ENCODE data around the gene PARD3B.

PARD3B gene

DNA sequence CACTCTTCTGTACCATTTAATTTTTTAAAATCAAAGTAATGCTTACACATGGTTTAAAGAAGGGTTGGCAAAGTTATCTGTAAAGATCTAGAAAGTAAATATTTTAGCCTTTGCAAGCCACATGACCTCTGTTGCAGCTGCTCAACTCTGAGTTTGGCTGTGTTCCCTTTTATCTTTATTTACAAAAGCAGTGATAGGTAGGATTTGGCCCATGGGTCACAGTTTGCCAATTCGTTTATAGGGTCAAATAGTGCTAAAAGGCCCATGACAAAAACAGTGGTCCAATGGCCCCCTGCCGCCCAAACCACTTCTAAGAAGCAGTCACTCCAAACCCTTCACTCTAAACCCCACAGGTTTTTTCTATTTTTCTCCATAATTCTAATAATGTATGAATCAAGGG, 124.8 kb downstream of the PARD3B start:
- ATAC-seq (ENCODE audit: low read depth) (no peak), DNase-seq (ENCODE audit: low spot score) (no peak)
- no peaks in the 10 kb centered on the region for H3K9me3 ChIP-seq (ENCODE audit: severe bottlenecking)
- TF ChIP-seq, protein P1, sequence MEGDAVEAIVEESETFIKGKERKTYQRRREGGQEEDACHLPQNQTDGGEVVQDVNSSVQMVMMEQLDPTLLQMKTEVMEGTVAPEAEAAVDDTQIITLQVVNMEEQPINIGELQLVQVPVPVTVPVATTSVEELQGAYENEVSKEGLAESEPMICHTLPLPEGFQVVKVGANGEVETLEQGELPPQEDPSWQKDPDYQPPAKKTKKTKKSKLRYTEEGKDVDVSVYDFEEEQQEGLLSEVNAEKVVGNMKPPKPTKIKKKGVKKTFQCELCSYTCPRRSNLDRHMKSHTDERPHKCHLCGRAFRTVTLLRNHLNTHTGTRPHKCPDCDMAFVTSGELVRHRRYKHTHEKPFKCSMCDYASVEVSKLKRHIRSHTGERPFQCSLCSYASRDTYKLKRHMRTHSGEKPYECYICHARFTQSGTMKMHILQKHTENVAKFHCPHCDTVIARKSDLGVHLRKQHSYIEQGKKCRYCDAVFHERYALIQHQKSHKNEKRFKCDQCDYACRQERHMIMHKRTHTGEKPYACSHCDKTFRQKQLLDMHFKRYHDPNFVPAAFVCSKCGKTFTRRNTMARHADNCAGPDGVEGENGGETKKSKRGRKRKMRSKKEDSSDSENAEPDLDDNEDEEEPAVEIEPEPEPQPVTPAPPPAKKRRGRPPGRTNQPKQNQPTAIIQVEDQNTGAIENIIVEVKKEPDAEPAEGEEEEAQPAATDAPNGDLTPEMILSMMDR (IDR thresholded peaks at IDR 0.05; ENCODE audit: poor library complexity, severe bottlenecking), result no peak
- H3K36me3 ChIP-seq (ENCODE audit: low read depth), result no peaks in the 10 kb centered on the region
- peak overlapping the region; percentile 41 for H3K27ac ChIP-seq (ENCODE audit: poor library complexity, severe bottlenecking)
- H3K27me3 ChIP-seq (ENCODE audit: insufficient read depth, poor library complexity, severe bottlenecking), result no peaks in the 10 kb centered on the region
- no peak overlapping the region for H3K4me3 ChIP-seq (ENCODE audit: severe bottlenecking)
- peaks cover 24% of the 10 kb centered on the region for H3K4me1 ChIP-seq (ENCODE audit: insufficient read depth, poor library complexity, severe bottlenecking)

DNA sequence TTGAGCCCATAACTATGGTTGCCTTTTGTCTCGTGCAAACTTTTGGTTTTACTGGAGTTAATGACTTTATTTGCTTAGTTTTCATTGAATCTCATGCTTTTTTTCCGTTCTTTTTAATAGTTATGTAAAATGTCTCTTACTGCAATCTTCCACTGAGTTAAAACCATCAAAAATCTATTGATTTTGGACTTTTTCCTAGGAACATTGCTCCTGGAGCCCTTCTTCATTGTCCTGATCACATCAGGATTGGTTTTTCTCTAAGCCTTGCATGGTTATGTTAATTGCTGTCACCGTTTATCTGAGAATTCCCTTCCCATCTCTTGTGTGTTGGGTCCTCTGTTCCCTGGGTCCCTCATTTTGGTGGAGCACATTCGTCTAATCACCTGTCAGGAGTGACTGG, 125.5 kb downstream of the PARD3B start:
- Histone ChIP-seq H3K36me3 (ENCODE audit: low read depth) (no peaks in the 10 kb centered on the region), H3K27me3 (ENCODE audit: insufficient read depth, poor library complexity, severe bottlenecking) (no peaks in the 10 kb centered on the region), H3K27ac (ENCODE audit: poor library complexity, severe bottlenecking) (no peak overlapping the region), H3K4me1 (ENCODE audit: insufficient read depth, poor library complexity, severe bottlenecking) (peaks cover 17% of the 10 kb centered on the region), H3K9me3 (ENCODE audit: severe bottlenecking) (no peaks in the 10 kb centered on the region), H3K4me3 (ENCODE audit: severe bottlenecking) (no peak overlapping the region)
- TF ChIP-seq, protein P1 (IDR thresholded peaks at IDR 0.05; ENCODE audit: poor library complexity, severe bottlenecking), result no peak
- DNase-seq (ENCODE audit: low spot score) (no peak), ATAC-seq (ENCODE audit: low read depth) (no peak)

DNA sequence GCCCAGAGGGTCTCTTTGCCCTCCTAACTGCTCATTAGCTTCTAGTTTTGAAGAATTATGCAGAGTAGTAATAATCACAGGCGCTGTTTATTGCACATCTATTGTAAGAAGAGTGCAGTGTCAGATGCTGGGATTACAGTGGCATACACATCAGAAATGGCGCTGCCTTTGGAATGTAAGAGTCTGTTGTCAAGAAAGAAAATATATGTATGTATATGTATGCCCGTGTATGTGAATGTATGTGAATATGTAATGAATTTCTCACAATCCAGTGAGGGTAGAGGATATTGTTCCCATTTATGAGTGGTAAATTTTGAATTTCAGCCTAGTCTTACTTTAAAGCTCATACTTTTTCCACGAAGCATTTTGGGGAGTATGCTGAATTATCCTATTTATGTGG, 127.5 kb downstream of the PARD3B start:
- H3K36me3 ChIP-seq (ENCODE audit: low read depth), result no peaks in the 10 kb centered on the region
- H3K27me3 ChIP-seq (ENCODE audit: insufficient read depth, poor library complexity, severe bottlenecking), result no peaks in the 10 kb centered on the region
- H3K4me3 ChIP-seq (ENCODE audit: severe bottlenecking), result no peak overlapping the region
- DNase-seq (ENCODE audit: low spot score) (no peak), ATAC-seq (ENCODE audit: low read depth) (no peak)
- H3K4me1 ChIP-seq (ENCODE audit: insufficient read depth, poor library complexity, severe bottlenecking), result peaks cover 15% of the 10 kb centered on the region
- TF ChIP-seq, protein P1 (IDR thresholded peaks at IDR 0.05; ENCODE audit: poor library complexity, severe bottlenecking), result no peak
- H3K27ac ChIP-seq (ENCODE audit: poor library complexity, severe bottlenecking), result no peak overlapping the region
- H3K9me3 ChIP-seq (ENCODE audit: severe bottlenecking), result no peaks in the 10 kb centered on the region

DNA sequence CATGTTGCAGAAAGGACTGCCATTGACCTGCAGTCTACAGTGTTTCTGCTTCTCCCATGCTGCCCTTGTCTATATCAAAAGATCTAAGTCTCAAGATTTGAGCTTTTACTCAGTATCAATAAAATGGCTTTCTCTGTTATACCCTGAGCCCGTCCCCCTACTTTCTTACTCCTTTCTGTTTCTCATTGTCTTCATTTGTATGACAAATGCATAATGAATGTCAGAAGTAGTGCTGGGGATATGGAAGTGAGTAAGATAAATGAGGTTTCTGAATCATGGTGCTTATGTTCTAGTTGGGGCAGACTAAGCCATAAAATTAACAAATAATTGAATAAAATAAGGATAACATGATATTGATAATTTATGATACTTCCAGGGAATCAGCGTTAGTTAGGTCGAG, 128.6 kb downstream of the PARD3B start:
- H3K36me3 ChIP-seq (ENCODE audit: low read depth), result no peaks in the 10 kb centered on the region
- H3K27ac ChIP-seq (ENCODE audit: poor library complexity, severe bottlenecking), result peak overlapping the region; percentile 38
- H3K9me3 ChIP-seq (ENCODE audit: severe bottlenecking), result no peaks in the 10 kb centered on the region
- no peak overlapping the region for H3K4me3 ChIP-seq (ENCODE audit: severe bottlenecking)
- ATAC-seq (ENCODE audit: low read depth) (peak; percentile 96), DNase-seq (ENCODE audit: low spot score) (no peak)
- no peaks in the 10 kb centered on the region for H3K27me3 ChIP-seq (ENCODE audit: insufficient read depth, poor library complexity, severe bottlenecking)
- TF ChIP-seq, protein P1 (IDR thresholded peaks at IDR 0.05; ENCODE audit: poor library complexity, severe bottlenecking), result no peak
- peaks cover 14% of the 10 kb centered on the region for H3K4me1 ChIP-seq (ENCODE audit: insufficient read depth, poor library complexity, severe bottlenecking)

DNA sequence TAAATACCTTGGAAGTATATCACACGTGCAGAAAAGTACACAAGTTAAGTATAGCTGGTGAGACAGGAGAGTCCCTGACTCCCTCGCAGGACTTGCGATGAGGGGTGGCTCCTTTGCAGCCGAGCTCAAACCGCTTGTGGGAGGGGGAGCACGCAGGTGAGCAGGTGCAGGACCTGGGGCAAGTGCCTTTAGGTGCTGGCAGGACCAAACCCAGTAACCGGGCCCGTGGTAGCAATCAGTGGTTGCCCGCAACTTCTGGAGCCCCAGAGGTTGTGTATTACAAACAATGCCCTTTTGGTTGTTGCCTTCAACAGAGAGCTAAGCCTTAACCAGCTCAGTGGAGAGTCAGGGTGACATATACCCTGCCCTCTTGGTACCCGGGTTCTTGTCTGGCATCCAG, 132.8 kb downstream of the PARD3B start:
- no peak overlapping the region for H3K27ac ChIP-seq (ENCODE audit: poor library complexity, severe bottlenecking)
- TF ChIP-seq, protein P1 (IDR thresholded peaks at IDR 0.05; ENCODE audit: poor library complexity, severe bottlenecking), result no peak
- no peak for DNase-seq (ENCODE audit: low spot score)
- H3K4me3 ChIP-seq (ENCODE audit: severe bottlenecking), result no peak overlapping the region
- no peaks in the 10 kb centered on the region for H3K27me3 ChIP-seq (ENCODE audit: insufficient read depth, poor library complexity, severe bottlenecking)
- no peaks in the 10 kb centered on the region for H3K36me3 ChIP-seq (ENCODE audit: low read depth)
- no peak for ATAC-seq (ENCODE audit: low read depth)
- peaks cover 6% of the 10 kb centered on the region for H3K4me1 ChIP-seq (ENCODE audit: insufficient read depth, poor library complexity, severe bottlenecking)
- H3K9me3 ChIP-seq (ENCODE audit: severe bottlenecking), result no peaks in the 10 kb centered on the region
